ENCODE measurements around the gene LRATD1. TPM values are rescaled to one million over a fixed set of nuclear protein-coding genes. Genes with fewer than 3 reads are reported as not detected.
"Not testable (repeated sequence)": the region's sequence is repeated elsewhere in the genome, so short reads cannot be mapped to it uniquely, and the experiment has no call there.

Gene LRATD1
- total RNA-seq, 1 experiment from 2014 or later, result 0.27 TPM

DNA sequence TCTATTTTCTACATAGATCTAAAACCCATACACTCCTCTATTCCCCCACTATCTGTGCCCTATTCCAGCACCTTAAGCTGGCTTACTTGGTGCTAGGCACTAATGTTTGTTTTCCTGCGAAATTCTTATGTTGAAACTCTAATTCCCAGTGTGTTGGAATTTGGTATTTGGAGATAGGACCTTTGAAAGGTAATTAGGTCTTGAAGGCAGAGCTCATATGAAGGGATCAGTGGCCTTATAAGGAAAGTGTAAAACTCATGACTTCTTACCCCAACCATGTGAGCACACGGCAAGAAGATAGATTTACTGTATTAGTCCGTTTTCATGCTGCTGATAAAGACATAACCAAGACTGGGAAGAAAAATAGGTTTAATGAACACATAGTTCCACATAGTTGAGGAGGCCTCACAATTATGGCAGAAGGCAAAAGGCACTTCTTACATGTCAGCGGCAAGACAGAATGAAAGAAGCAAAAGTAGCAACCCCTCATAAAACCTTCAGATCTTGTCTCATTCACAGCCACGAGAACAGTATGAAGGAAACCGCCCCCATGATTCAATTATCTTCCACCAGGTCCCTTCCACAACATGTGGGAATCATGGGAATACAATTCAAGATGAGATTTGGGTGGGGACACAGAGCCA is 10.5 kb upstream of the LRATD1 start:
- no peaks in the 10 kb centered on the region for H3K27me3 ChIP-seq (replicated peaks; ENCODE audit: control insufficient read depth, insufficient read depth, low read length)
- no TSS peak for BruUV-seq (replicated peaks)
- H3K27ac Mint-ChIP-seq (ENCODE audit: unreplicated experiment), result no peak overlapping the region
- no peaks in the 10 kb centered on the region for H3K9me3 Mint-ChIP-seq (ENCODE audit: unreplicated experiment)
- H3K27me3 Mint-ChIP-seq (ENCODE audit: insufficient read depth, unreplicated experiment), result peaks cover 3% of the 10 kb centered on the region
- no peaks in the 10 kb centered on the region for H3K4me1 ChIP-seq
- H3K4me3 ChIP-seq (ENCODE audit: low read depth, low read length), result no peak overlapping the region
- intact Hi-C loops (cut with micrococcal nuclease; ENCODE audit: unreplicated experiment), result no loop called here
- CTCF ChIA-PET, result no interaction called here
- DNase-seq, result no peak
- H3K4me3 Mint-ChIP-seq (ENCODE audit: unreplicated experiment), result no peak overlapping the region
- H3K36me3 ChIP-seq (ENCODE audit: control insufficient read depth, insufficient read depth, low read length), result no peaks in the 10 kb centered on the region
- TF ChIP-seq, protein P1, sequence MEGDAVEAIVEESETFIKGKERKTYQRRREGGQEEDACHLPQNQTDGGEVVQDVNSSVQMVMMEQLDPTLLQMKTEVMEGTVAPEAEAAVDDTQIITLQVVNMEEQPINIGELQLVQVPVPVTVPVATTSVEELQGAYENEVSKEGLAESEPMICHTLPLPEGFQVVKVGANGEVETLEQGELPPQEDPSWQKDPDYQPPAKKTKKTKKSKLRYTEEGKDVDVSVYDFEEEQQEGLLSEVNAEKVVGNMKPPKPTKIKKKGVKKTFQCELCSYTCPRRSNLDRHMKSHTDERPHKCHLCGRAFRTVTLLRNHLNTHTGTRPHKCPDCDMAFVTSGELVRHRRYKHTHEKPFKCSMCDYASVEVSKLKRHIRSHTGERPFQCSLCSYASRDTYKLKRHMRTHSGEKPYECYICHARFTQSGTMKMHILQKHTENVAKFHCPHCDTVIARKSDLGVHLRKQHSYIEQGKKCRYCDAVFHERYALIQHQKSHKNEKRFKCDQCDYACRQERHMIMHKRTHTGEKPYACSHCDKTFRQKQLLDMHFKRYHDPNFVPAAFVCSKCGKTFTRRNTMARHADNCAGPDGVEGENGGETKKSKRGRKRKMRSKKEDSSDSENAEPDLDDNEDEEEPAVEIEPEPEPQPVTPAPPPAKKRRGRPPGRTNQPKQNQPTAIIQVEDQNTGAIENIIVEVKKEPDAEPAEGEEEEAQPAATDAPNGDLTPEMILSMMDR (IDR thresholded peaks at IDR 0.05; ENCODE audit: insufficient read depth in 1 of 2, low read depth in 1 of 2, low read length in 1 of 2, severe bottlenecking in 1 of 2, unreplicated experiment in 1 of 2), result no peak
- H3K9me3 ChIP-seq, result no peaks in the 10 kb centered on the region
- no peaks in the 10 kb centered on the region for H3K4me1 Mint-ChIP-seq (ENCODE audit: low read depth, unreplicated experiment)
- POLR2A ChIA-PET, result no interaction called here
- H3K36me3 Mint-ChIP-seq (ENCODE audit: insufficient read depth, unreplicated experiment), result no peaks in the 10 kb centered on the region

DNA sequence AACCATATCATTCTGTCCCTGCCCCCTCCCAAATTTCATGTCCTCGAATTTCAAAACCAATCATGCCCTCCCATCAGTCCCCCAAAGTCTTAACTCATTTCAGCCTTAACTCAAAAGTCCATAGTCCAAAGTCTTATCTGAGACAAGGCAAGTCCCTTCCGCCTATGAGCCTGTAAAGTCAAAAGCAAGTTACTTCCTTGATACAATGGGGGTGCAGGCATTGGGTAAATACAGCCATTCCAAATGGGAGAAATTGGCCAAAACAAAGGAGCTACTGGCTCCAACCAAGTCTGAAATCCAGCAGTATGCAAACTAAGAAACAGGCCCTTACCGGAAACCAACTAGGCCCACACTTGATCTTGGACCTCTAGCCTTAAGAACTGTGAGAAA is 10.0 kb upstream of the LRATD1 start:
- H3K27ac Mint-ChIP-seq (ENCODE audit: unreplicated experiment); BruUV-seq (replicated peaks); H3K36me3 ChIP-seq (ENCODE audit: control insufficient read depth, insufficient read depth, low read length); H3K4me3 Mint-ChIP-seq (ENCODE audit: unreplicated experiment); POLR2A ChIA-PET; DNase-seq; H3K27me3 ChIP-seq (replicated peaks; ENCODE audit: control insufficient read depth, insufficient read depth, low read length); H3K9me3 Mint-ChIP-seq (ENCODE audit: unreplicated experiment); H3K4me1 ChIP-seq; H3K27me3 Mint-ChIP-seq (ENCODE audit: insufficient read depth, unreplicated experiment); H3K4me3 ChIP-seq (ENCODE audit: low read depth, low read length); intact Hi-C loops (cut with micrococcal nuclease; ENCODE audit: unreplicated experiment); CTCF ChIA-PET; H3K36me3 Mint-ChIP-seq (ENCODE audit: insufficient read depth, unreplicated experiment); H3K4me1 Mint-ChIP-seq (ENCODE audit: low read depth, unreplicated experiment); H3K9me3 ChIP-seq: not testable (repeated sequence)

DNA sequence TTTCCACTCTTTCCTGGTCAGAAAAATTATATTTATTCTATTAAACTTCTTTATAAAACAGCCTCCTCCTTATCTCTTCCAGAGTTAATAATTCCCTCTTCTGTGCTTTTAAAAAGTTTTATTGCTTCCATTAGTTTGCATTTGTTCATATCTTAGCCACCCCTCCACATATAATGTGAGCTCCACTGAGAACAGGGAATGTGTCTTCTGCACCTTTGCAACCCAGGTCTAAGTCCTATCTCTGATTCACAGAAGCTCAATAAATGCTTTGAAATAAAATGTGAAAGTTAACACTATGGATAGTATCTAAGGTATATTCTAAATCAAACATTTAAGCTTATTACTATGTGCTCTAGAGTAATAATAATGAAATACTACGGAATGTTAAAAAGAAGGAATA is 9.3 kb upstream of the LRATD1 start:
- CTCF ChIA-PET, result no interaction called here
- intact Hi-C loops (cut with micrococcal nuclease; ENCODE audit: unreplicated experiment), result no loop called here
- peaks cover 3% of the 10 kb centered on the region for H3K27me3 Mint-ChIP-seq (ENCODE audit: insufficient read depth, unreplicated experiment)

More for the DNA sequence above, 9.3 kb upstream of the LRATD1 start:
- Histone ChIP-seq H3K36me3 (ENCODE audit: control insufficient read depth, insufficient read depth, low read length) (no peaks in the 10 kb centered on the region), H3K4me3 (ENCODE audit: low read depth, low read length) (no peak overlapping the region), H3K4me1 (no peaks in the 10 kb centered on the region), H3K27me3 (replicated peaks; ENCODE audit: control insufficient read depth, insufficient read depth, low read length) (no peaks in the 10 kb centered on the region), H3K9me3 (0 out of 2 replicates have a peak, but pooled peaks cover 2% of the 10 kb centered on the region)
- H3K27ac Mint-ChIP-seq (ENCODE audit: unreplicated experiment), result no peak overlapping the region
- H3K4me1 Mint-ChIP-seq (ENCODE audit: low read depth, unreplicated experiment), result no peaks in the 10 kb centered on the region
- no TSS peak for BruUV-seq (replicated peaks)
- H3K4me3 Mint-ChIP-seq (ENCODE audit: unreplicated experiment), result no peak overlapping the region
- TF ChIP-seq, protein P1 (IDR thresholded peaks at IDR 0.05; ENCODE audit: insufficient read depth in 1 of 2, low read depth in 1 of 2, low read length in 1 of 2, severe bottlenecking in 1 of 2, unreplicated experiment in 1 of 2), result no peak
- DNase-seq, result no peak
- no peaks in the 10 kb centered on the region for H3K9me3 Mint-ChIP-seq (ENCODE audit: unreplicated experiment)
- H3K36me3 Mint-ChIP-seq (ENCODE audit: insufficient read depth, unreplicated experiment), result no peaks in the 10 kb centered on the region
- POLR2A ChIA-PET, result no interaction called here

All from Caco-2 (cell line).